T-helper 1 cell treated with Interleukin-12 subunit alpha and Interleukin-12 subunit beta and Interleukin-4 antibody, amounts not matched to agents 30 ng/mL and 1 ng/mL, for 36 hours (primary cell): ENCODE results near the gene PHF2. TPM values are rescaled to one million over a fixed set of nuclear protein-coding genes. Genes with fewer than 3 reads are reported as not detected.

Experiments used
- intact Hi-C: fragments of 100-400 bp; cut with micrococcal nuclease; formaldehyde crosslinking; loops from one replicate; pipeline ENCODE4 v1.15.1; 2024
- total RNA-seq: library from RNA; stranded (reverse); gene quantifications from 2 replicates; pipeline ENCODE4 v1.2.3, GENCODE V29; 2022

Gene PHF2
- total RNA-seq, 1 donor from 2014 or later, result 29.9 TPM

GRCh38 chr9:93585695-93586094, 9.3 kb downstream of the PHF2 start:
- intact Hi-C loops, result no loop called here

- intact Hi-C loops, result no loop called here
These were observed 10.1 kb downstream of the PHF2 start for GRCh38 chr9:93586290-93587057.

- intact Hi-C loops, result no loop called here
These were observed 10.9 kb downstream of the PHF2 start for GRCh38 chr9:93587284-93587650.

- intact Hi-C loops, result no loop called here
These were observed 11.4 kb downstream of the PHF2 start for GRCh38 chr9:93587651-93588347.

GRCh38 chr9:93588641-93589609, 12.5 kb downstream of the PHF2 start:
- intact Hi-C loops, result no loop called here

GRCh38 chr9:93589688-93590087, 13.3 kb downstream of the PHF2 start:
- intact Hi-C loops, result no loop called here

- intact Hi-C loops, result no loop called here
These were observed 14.3 kb downstream of the PHF2 start for GRCh38 chr9:93590609-93591234.

GRCh38 chr9:93591301-93592007, 15.1 kb downstream of the PHF2 start:
- intact Hi-C loops, result no loop called here

- intact Hi-C loops, result no loop called here
These were observed 15.7 kb downstream of the PHF2 start for GRCh38 chr9:93592008-93592642.

- intact Hi-C loops, result no loop called here
These were observed 16.2 kb downstream of the PHF2 start for GRCh38 chr9:93592643-93593021.

- intact Hi-C loops, result no loop called here
These were observed 16.8 kb downstream of the PHF2 start for GRCh38 chr9:93593144-93593658.

- intact Hi-C loops, result no loop called here
These were observed 17.8 kb downstream of the PHF2 start for GRCh38 chr9:93594041-93594756.

GRCh38 chr9:93595461-93595860, 19.1 kb downstream of the PHF2 start:
- intact Hi-C loops, result no loop called here

- intact Hi-C loops, result no loop called here
These were observed 19.5 kb downstream of the PHF2 start for GRCh38 chr9:93595861-93596365.

GRCh38 chr9:93596399-93596798, 20.0 kb downstream of the PHF2 start:
- intact Hi-C loops, result no loop called here

- intact Hi-C loops, result no loop called here
These were observed 20.8 kb downstream of the PHF2 start for GRCh38 chr9:93597142-93597706.

- intact Hi-C loops, result no loop called here
These were observed 21.7 kb downstream of the PHF2 start for GRCh38 chr9:93597871-93598646.

- intact Hi-C loops, result no loop called here
These were observed 22.4 kb downstream of the PHF2 start for GRCh38 chr9:93598647-93599241.
